ENCODE data around the gene EVX2.

EVX2 gene

GRCh38 chr2:176090862-176091261, 7.1 kb upstream of the EVX2 start:
- no peak for TF ChIP-seq CTCF (IDR thresholded peaks at IDR 0.05; ENCODE audit: low read depth, low read length)

DNA sequence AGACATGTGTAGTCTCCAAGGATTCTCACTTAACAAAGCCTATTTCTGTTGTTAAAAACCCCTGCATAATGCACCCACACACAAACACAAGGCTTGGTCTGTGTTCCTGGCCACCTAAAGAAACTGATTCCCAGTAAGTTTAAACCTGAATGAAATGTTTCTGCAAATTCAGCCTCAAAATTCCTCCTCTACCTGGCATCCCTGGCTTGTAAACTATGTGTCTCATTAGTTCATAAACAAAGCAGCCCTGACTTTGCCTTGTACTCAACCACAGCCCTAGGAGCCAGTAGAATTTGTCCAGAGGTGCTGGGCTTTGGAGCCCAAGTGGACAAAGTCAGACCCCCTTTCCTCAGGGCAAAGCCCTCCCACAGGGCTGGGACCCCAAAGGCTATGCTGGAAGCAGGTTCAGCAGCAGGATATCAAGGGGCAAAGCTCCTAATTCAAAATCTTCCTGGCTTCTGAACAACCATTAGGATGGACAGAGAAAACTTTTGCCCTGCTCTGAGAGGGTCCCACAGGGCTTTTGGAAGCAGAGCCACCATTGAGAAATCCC, 6.2 kb upstream of the EVX2 start:
- TF ChIP-seq CTCF (IDR thresholded peaks at IDR 0.05; ENCODE audit: low read depth, low read length) = no peak
- DNase-seq (ENCODE audit: extremely low read depth, low read depth) = no peak

More at GRCh38 chr2:176090862-176091261, 7.1 kb upstream of the EVX2 start:
- no peak for DNase-seq (ENCODE audit: extremely low read depth, low read depth)

GRCh38 chr2:176088937-176089842, 5.4 kb upstream of the EVX2 start:
- TF ChIP-seq CTCF (IDR thresholded peaks at IDR 0.05; ENCODE audit: low read depth, low read length) = no peak
- DNase-seq (ENCODE audit: extremely low read depth, low read depth) = no peak

GRCh38 chr2:176088048-176088936, 4.5 kb upstream of the EVX2 start:
- TF ChIP-seq CTCF (IDR thresholded peaks at IDR 0.05; ENCODE audit: low read depth, low read length) = peak; percentile 96
- DNase-seq (ENCODE audit: extremely low read depth, low read depth) = no peak

DNA sequence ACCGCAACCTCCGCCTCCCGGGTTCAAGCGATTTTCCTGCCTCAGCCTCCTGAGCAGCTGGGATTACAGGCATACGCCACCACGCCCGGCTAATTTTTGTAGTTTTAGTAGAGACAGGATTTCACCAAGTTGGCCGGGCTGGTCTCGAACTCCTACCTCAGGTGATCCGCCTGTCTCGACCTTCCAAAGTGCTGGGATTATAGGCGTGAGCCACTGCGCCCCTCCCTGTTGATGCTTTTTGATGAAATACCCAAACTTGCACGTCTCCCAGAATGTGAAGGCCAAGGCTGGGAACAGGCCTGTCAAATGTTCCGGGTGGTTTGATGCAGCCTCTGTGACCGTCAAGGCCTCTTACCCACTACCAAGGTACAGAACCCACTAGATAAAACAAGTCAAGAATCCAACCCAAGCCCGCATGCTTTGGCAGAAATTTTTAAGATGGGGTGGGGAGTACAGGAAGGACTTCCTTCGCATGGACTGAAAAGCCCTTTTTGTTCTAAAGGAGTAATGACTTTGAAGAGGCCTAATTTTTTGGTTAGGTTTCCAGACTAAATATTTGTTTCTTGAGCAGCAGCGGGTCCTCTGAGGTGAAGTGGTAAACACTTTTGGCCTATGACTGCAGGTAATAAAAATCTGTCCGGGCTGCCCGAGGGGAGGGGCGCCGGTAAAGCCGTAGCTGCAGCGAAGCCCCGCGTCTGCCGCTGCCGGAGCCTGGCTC, 3.7 kb upstream of the EVX2 start:
- TF ChIP-seq CTCF (IDR thresholded peaks at IDR 0.05; ENCODE audit: low read depth, low read length) = no peak
- no peak for DNase-seq (ENCODE audit: extremely low read depth, low read depth)

DNA sequence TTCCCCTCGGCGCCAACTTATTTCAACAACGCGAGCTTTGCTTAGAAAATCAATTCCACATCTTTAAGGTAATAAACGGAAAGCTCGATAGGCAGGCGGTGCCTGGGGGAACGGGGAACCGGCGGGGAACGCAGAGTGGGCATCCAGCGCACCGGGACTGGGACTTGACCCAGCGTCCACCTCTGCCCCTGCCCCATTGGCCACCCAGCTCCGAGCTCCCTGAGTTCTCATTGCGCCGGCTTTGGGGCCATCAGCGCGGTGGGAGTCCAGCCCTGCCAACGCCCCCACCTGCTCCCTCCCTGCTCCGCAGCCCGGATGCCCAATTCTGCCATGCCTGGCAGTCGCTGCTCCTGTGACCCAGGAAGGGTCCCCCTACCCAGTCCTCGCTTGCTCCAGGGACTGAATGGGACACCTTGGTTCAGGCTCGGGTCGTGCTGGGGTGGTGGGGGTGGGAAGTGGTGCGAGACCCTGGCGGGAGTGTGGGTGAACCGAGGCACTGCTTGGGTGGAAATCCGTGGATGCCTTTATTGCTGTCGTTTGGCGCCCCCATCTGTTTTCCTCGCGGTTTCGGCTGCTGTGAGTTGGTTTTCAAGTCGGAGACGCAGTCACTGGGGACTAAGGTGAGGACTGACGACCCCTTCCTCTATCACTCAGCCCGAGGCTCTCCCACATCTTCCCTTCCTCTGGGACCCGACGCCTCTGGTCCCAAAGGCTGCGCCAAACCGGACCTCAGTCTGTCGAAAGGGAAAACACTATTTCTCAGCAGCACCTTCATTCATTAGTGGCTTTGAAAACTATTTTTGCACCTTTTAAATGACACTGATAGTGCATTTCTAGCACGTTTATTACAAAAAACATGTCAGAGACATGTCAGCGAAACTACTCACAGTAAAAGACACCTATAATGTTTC, 2.4 kb upstream of the EVX2 start:
- no peak for DNase-seq (ENCODE audit: extremely low read depth, low read depth)
- TF ChIP-seq CTCF (IDR thresholded peaks at IDR 0.05; ENCODE audit: low read depth, low read length) = peak; percentile 63

Measured in AG09319 (cell line).